Loucy (cell line): Measurements from ENCODE around the gene HERC5.

Experiments used
- EZH2phosphoT487 ChIP-seq: fragments of 200-600 bp; IDR thresholded peaks from 2 replicates; pipeline ENCODE4 v1.6.1; 2018; ENCODE audit warnings: antibody characterized with exemption, mild to moderate bottlenecking, moderate library complexity, borderline replicate concordance
- TF ChIP-seq, protein P1 (sequence below): fragments of 200-600 bp; sonication (generic); conservative IDR thresholded peaks from 2 replicates; pipeline ENCODE4 v1.5.1; 2014; ENCODE audit warnings: mild to moderate bottlenecking, antibody characterized with exemption, low read length

DNA sequence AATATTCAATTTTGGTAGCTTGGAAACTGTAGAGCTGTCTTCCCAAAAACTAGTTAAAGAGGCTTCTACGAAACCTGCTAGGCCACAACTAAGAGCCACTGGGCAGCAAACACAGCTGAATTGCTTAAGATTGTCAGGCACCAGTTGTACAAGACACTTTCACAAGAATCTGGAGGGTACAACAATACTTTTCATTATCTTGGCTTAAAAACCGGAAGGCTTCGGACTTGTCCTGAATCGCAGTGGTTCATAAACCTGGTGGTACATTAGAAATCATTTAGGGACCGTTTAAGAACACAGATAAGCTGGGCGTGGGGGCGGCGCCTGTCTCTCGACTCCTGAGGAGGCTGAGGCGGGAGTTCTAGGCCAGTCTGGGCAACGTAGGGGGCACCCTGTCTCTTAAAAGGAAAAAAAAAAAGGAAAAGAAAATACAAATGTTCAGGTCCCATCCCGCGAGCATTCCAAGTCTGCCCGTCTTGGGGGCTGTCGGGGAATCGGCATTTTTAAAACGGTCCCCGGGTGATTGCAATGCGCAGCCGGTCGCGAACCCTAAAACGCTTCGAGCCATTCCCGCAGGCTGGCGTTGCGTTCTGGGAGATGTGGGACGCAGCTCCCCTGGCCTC lies 65.9 kb downstream of the HERC5 start:
- TF ChIP-seq, protein P1, sequence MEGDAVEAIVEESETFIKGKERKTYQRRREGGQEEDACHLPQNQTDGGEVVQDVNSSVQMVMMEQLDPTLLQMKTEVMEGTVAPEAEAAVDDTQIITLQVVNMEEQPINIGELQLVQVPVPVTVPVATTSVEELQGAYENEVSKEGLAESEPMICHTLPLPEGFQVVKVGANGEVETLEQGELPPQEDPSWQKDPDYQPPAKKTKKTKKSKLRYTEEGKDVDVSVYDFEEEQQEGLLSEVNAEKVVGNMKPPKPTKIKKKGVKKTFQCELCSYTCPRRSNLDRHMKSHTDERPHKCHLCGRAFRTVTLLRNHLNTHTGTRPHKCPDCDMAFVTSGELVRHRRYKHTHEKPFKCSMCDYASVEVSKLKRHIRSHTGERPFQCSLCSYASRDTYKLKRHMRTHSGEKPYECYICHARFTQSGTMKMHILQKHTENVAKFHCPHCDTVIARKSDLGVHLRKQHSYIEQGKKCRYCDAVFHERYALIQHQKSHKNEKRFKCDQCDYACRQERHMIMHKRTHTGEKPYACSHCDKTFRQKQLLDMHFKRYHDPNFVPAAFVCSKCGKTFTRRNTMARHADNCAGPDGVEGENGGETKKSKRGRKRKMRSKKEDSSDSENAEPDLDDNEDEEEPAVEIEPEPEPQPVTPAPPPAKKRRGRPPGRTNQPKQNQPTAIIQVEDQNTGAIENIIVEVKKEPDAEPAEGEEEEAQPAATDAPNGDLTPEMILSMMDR = no peak
- TF ChIP-seq EZH2phosphoT487 = no peak
